PC-9 (cell line): ENCODE measurements around the gene TAF4.

Source experiments
- CTCF ChIP-seq: fragments of 200-600 bp; sonication (generic); conservative IDR thresholded peaks from 2 replicates; pipeline ENCODE4 v1.6.1; 2017; ENCODE audit warnings: mixed run types, antibody characterized with exemption, mild to moderate bottlenecking, moderate library complexity
- EZH2 ChIP-seq: fragments of 200-600 bp; sonication (generic); IDR thresholded peaks from 2 replicates; pipeline ENCODE4 v1.8.0; 2017; ENCODE audit warnings: antibody characterized with exemption, low read depth

GRCh38 chr20:61964675-61965605, 100.7 kb downstream of the TAF4 start:
- TF ChIP-seq CTCF (no peak), EZH2 (no peak)
